ENCODE data around the gene SRPK2. TPM values are rescaled to one million over a fixed set of nuclear protein-coding genes. Genes with fewer than 3 reads are reported as not detected.

SRPK2 gene
- total and polyA plus RNA-seq, 4 donors, result 7.8 to 19.7 (median 16.7) TPM

- Histone ChIP-seq H3K4me3 (ENCODE audit: low read depth in 1 of 3, low read length in 3 of 3) (no peak overlapping the region), H3K27me3 (ENCODE audit: control insufficient read depth in 4 of 4, insufficient read depth in 4 of 4, low read length in 3 of 4) (no peaks in the 10 kb centered on the region), H3K9ac (ENCODE audit: low read depth in 1 of 2, low read length in 2 of 2) (no peak overlapping the region), H3K9me3 (ENCODE audit: control insufficient read depth in 4 of 4, low read length in 3 of 4) (no peaks in the 10 kb centered on the region), H3K4me1 (ENCODE audit: control insufficient read depth in 4 of 4, insufficient read depth in 4 of 4, low read length in 3 of 4) (peaks cover 0 to 6% (median 2%) of the 10 kb centered on the region in 4 donors), H3K27ac (ENCODE audit: low read depth in 1 of 2, low read length in 2 of 2) (no peak overlapping the region), H3K36me3 (ENCODE audit: control insufficient read depth in 4 of 4, insufficient read depth in 3 of 4, low read depth in 1 of 4, low read length in 3 of 4) (no peaks in the 10 kb centered on the region)
- no peak for DNase-seq (ENCODE audit: low spot score)
- TF ChIP-seq EGR1 (IDR thresholded peaks at IDR 0.05; ENCODE audit: low read depth in 2 of 2) (no peak), RXRA (IDR thresholded peaks at IDR 0.05) (no peak), TAF1 (conservative IDR thresholded peaks at IDR 0.05) (no peak), GABPA (IDR thresholded peaks at IDR 0.05 in 1 of 2, conservative IDR thresholded peaks at IDR 0.05 in 1 of 2) (no peak), JUND (IDR thresholded peaks at IDR 0.05) (no peak), RAD21 (IDR thresholded peaks at IDR 0.05) (no peak), MAX (IDR thresholded peaks at IDR 0.05) (no peak), ZBTB33 (IDR thresholded peaks at IDR 0.05) (no peak), HNF4G (IDR thresholded peaks at IDR 0.05) (no peak)
Observed at GRCh38 chr7:105249216-105249615, 139.5 kb downstream of the SRPK2 start.

GRCh38 chr7:105246679-105247078, 142.0 kb downstream of the SRPK2 start:
- H3K4me3 ChIP-seq (ENCODE audit: low read depth in 1 of 3, low read length in 3 of 3), result no peak overlapping the region
- peaks cover 0 to 6% (median 2%) of the 10 kb centered on the region in 4 donors for H3K4me1 ChIP-seq (ENCODE audit: control insufficient read depth in 4 of 4, insufficient read depth in 4 of 4, low read length in 3 of 4)
- no peak for DNase-seq (ENCODE audit: low spot score)

More at GRCh38 chr7:105246679-105247078, 142.0 kb downstream of the SRPK2 start:
- Histone ChIP-seq H3K27ac (ENCODE audit: low read depth in 1 of 2, low read length in 2 of 2) (no peak overlapping the region), H3K9me3 (ENCODE audit: control insufficient read depth in 4 of 4, low read length in 3 of 4) (no peaks in the 10 kb centered on the region), H3K36me3 (ENCODE audit: control insufficient read depth in 4 of 4, insufficient read depth in 3 of 4, low read depth in 1 of 4, low read length in 3 of 4) (peaks cover 0 to 2% (median 0%) of the 10 kb centered on the region in 4 donors), H3K9ac (ENCODE audit: low read depth in 1 of 2, low read length in 2 of 2) (no peak overlapping the region), H3K27me3 (ENCODE audit: control insufficient read depth in 4 of 4, insufficient read depth in 4 of 4, low read length in 3 of 4) (no peaks in the 10 kb centered on the region)
- TF ChIP-seq HNF4G (IDR thresholded peaks at IDR 0.05), result no peak
- TF ChIP-seq SP1 (IDR thresholded peaks at IDR 0.05), result no peak
- TF ChIP-seq GABPA (IDR thresholded peaks at IDR 0.05 in 1 of 2, conservative IDR thresholded peaks at IDR 0.05 in 1 of 2), result no peak
- no peak for TF ChIP-seq MAX (IDR thresholded peaks at IDR 0.05)
- TF ChIP-seq FOXA1 (IDR thresholded peaks at IDR 0.05), result no peak
- no peak for TF ChIP-seq TAF1 (conservative IDR thresholded peaks at IDR 0.05)
- no peak for TF ChIP-seq YY1 (IDR thresholded peaks at IDR 0.05)
- TF ChIP-seq RAD21 (IDR thresholded peaks at IDR 0.05), result no peak
- no peak for TF ChIP-seq JUND (IDR thresholded peaks at IDR 0.05)
- TF ChIP-seq EGR1 (IDR thresholded peaks at IDR 0.05; ENCODE audit: low read depth in 2 of 2), result no peak
- TF ChIP-seq RXRA (IDR thresholded peaks at IDR 0.05), result no peak
- TF ChIP-seq NR2F2 (IDR thresholded peaks at IDR 0.05), result no peak
- TF ChIP-seq CTCF (IDR thresholded peaks at IDR 0.05; ENCODE audit: low read depth, low read length, missing input control), result no peak
- no peak for TF ChIP-seq HNF4A (conservative IDR thresholded peaks at IDR 0.05)
- no peak for TF ChIP-seq ZBTB33 (IDR thresholded peaks at IDR 0.05)
- TF ChIP-seq FOXA2 (IDR thresholded peaks at IDR 0.05), result no peak
